GM23338 (cell line): ENCODE results near the gene TOMM5. TPM values are rescaled to one million over a fixed set of nuclear protein-coding genes. Genes with fewer than 3 reads are reported as not detected.

Experiments used
- ATAC-seq: fragments of 200-7000 bp; cut with Tn5 transposase; 3 replicates; pipeline ENCODE4 v1.9.1; 2020
- DNase-seq: peaks from one replicate; pipeline ENCODE4 v3.0.0-alpha.2; 2015; ENCODE audit warnings: low spot score
- H2AFZ ChIP-seq: fragments of 200-600 bp; sonication (generic); 2 replicates; pipeline ENCODE4 v1.8.0; 2016; ENCODE audit warnings: antibody characterized with exemption, mild to moderate bottlenecking, moderate library complexity
- H3F3A ChIP-seq: fragments of 200-600 bp; sonication (generic); replicated peaks from 2 replicates; pipeline ENCODE4 v1.8.0; 2017; ENCODE audit warnings: antibody characterized with exemption, mixed run types, low read depth
- H3K27ac ChIP-seq: fragments of 200-600 bp; sonication (generic); 2 replicates; pipeline ENCODE4 v1.6.1; 2016; ENCODE audit warnings: low read depth
- H3K27me3 ChIP-seq: fragments of 200-600 bp; sonication (generic); 2 replicates; pipeline ENCODE4 v1.8.0; 2016; ENCODE audit warnings: mild to moderate bottlenecking, mixed run types, moderate library complexity; ENCODE audit not compliant: insufficient read depth
- H3K36me3 ChIP-seq: fragments of 200-600 bp; sonication (generic); 2 replicates; pipeline ENCODE4 v1.8.0; 2016; ENCODE audit warnings: mild to moderate bottlenecking; ENCODE audit not compliant: insufficient read depth
- H3K4me1 ChIP-seq: fragments of 200-600 bp; sonication (generic); 2 replicates; pipeline ENCODE4 v1.8.0; 2016; ENCODE audit warnings: mild to moderate bottlenecking, moderate library complexity; ENCODE audit not compliant: insufficient read depth
- H3K4me2 ChIP-seq: fragments of 200-600 bp; sonication (generic); 2 replicates; pipeline ENCODE4 v1.7.1; 2017; ENCODE audit warnings: mixed run types
- H3K4me3 ChIP-seq: fragments of 200-600 bp; sonication (generic); 2 replicates; pipeline ENCODE4 v1.6.1; 2016; ENCODE audit warnings: mixed run types
- H3K79me2 ChIP-seq: fragments of 200-600 bp; sonication (generic); replicated peaks from 2 replicates; pipeline ENCODE4 v1.8.0; 2017; ENCODE audit warnings: mild to moderate bottlenecking; ENCODE audit not compliant: insufficient read depth
- H3K9me2 ChIP-seq: fragments of 200-600 bp; sonication (generic); 2 replicates; pipeline ENCODE4 v1.8.0; 2017; ENCODE audit not compliant: insufficient read depth
- H4K20me1 ChIP-seq: fragments of 200-600 bp; sonication (generic); replicated peaks from 2 replicates; pipeline ENCODE4 v1.8.0; 2017; ENCODE audit warnings: mild to moderate bottlenecking; ENCODE audit not compliant: insufficient read depth
- H3K27ac Mint-ChIP-seq: 2 replicates; pipeline ENCODE4 v1.8.0; 2020; ENCODE audit warnings: inconsistent platforms, mild to moderate bottlenecking, moderate library complexity, mixed read lengths
- H3K27me3 Mint-ChIP-seq: 3 replicates; pipeline ENCODE4 v1.8.0; 2022; ENCODE audit warnings: low read depth, mild to moderate bottlenecking, moderate library complexity, mixed read lengths, inconsistent platforms; ENCODE audit not compliant: insufficient read depth, poor library complexity
- H3K36me3 Mint-ChIP-seq: 3 replicates; pipeline ENCODE4 v1.8.0; 2021; ENCODE audit warnings: low read depth, mild to moderate bottlenecking, inconsistent platforms, moderate library complexity, mixed read lengths
- H3K4me1 Mint-ChIP-seq: 3 replicates; pipeline ENCODE4 v1.8.0; 2020; ENCODE audit warnings: mild to moderate bottlenecking, inconsistent platforms, mixed read lengths
- H3K4me3 Mint-ChIP-seq: 3 replicates; pipeline ENCODE4 v1.8.0; 2021; ENCODE audit warnings: moderate library complexity, mild to moderate bottlenecking, inconsistent platforms, mixed read lengths
- H3K9me3 Mint-ChIP-seq: 3 replicates; pipeline ENCODE4 v1.8.0; 2020; ENCODE audit warnings: moderate library complexity, mild to moderate bottlenecking, inconsistent platforms, mixed read lengths
- CREB1 ChIP-seq: fragments of 250-450 bp; sonication (Bioruptor Pico); IDR thresholded peaks from 2 replicates; pipeline ENCODE4 v1.5.0; 2020; ENCODE audit warnings: low read depth, mild to moderate bottlenecking, moderate library complexity
- EZH2 ChIP-seq: fragments of 200-600 bp; sonication (generic); IDR thresholded peaks from one replicate; pipeline ENCODE4 v1.8.0; 2017; ENCODE audit warnings: antibody characterized with exemption, mild to moderate bottlenecking, low read depth; ENCODE audit not compliant: unreplicated experiment
- EZH2phosphoT487 ChIP-seq: fragments of 200-600 bp; sonication (generic); IDR thresholded peaks from one replicate; pipeline ENCODE4 v1.8.1; 2018; ENCODE audit warnings: antibody characterized with exemption; ENCODE audit not compliant: unreplicated experiment
- JUNB ChIP-seq: IDR thresholded peaks from one replicate; pipeline ENCODE4 v1.6.1; 2016; ENCODE audit warnings: antibody characterized with exemption; ENCODE audit not compliant: unreplicated experiment
- NANOG ChIP-seq: IDR thresholded peaks from 2 replicates; pipeline ENCODE4 v1.6.1; 2016; ENCODE audit warnings: antibody characterized with exemption, borderline replicate concordance
- POLR2AphosphoS5 ChIP-seq: IDR thresholded peaks from 2 replicates; pipeline ENCODE4 v1.6.1; 2016; ENCODE audit warnings: antibody characterized with exemption, low read depth
- STAT1 ChIP-seq: IDR thresholded peaks from one replicate; pipeline ENCODE4 v1.6.1; 2016; ENCODE audit warnings: antibody characterized with exemption; ENCODE audit not compliant: unreplicated experiment
- ZNF331 ChIP-seq: fragments of 250-450 bp; sonication (Bioruptor Pico); IDR thresholded peaks from 2 replicates; pipeline ENCODE4 v1.5.0; 2020; ENCODE audit warnings: low read depth, mild to moderate bottlenecking, moderate library complexity
- polyA plus RNA-seq: library from polyadenylated mRNA; unstranded; fragments of >200 nt; fragmentation: Nextera tagmentation; extraction: Ambion mirVana; gene quantifications from 2 replicates; pipeline ENCODE4 v1.2.1, GENCODE V29; 2016
- total RNA-seq: library from RNA; depleted of rRNA; stranded (reverse); fragments of >200 nt; shearing (Covaris generic); gene quantifications from 2 replicates; pipeline ENCODE4 v1.2.3, GENCODE V29; 2014
- TF ChIP-seq, protein P1 (sequence below): IDR thresholded peaks from 2 replicates; pipeline ENCODE4 v1.6.1; 2016; ENCODE audit warnings: antibody characterized with exemption
- TF ChIP-seq, protein P2 (sequence below), 2 experiments: fragments of 200-600 bp in 1 of 2; sonication (generic) in 1 of 2; conservative IDR thresholded peaks; 2 replicates each; pipeline versions ENCODE4 v1.5.1 to v1.6.1; 2016 to 2017; ENCODE audit warnings: antibody characterized with exemption in 2 of 2, low read depth in 2 of 2, mild to moderate bottlenecking in 2 of 2, moderate library complexity in 1 of 2

The TOMM5 gene
- total and polyA plus RNA-seq, 2 experiments from 2014 or later = 158 to 529 TPM

DNA sequence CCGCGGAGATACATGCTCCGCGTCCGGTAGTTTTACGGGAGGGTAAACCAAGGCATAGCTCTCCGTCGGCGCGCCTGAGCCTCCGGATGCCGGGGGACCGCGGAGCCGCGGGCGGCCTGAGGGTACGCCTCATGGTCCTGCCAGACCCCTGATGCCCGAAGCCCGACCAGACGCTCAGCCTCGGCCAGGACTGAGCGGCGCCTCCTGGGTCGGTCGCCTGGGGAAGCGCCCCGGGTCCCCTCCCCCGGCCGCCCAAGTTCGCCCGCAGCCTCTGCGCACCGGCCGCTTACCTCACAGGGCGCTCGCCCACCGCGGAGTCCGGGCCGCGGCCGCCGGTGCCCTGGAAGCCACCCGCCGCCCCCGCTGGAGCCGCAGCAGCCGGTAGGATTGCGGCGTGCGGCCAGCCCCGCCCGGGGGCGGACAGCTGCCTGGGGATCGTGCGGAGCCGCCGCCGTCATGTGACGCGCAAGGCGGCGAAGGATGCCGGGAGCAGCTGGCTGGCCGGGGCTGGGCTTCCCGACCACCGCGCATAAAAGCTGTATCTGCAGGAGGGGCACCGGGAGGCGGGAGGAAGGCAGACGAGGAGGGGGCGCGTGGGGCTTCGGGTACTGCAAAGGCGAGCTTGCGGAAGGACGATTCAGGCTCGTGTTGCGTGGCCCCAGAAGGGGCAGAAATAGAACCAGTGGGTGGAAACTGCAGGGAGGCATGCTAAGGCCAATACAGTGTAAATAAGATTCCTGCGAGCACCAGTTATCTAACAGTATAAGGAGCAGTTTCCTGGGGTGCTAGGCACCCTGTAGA lies 16.3 kb downstream of the TOMM5 start, which contains the start of gene FBXO10:
Gene FBXO10 (minus strand): TSS at position 460 of the 801 bp plus-strand sequence. CDS start 34,612 bp downstream, outside the sequence.
- Histone ChIP-seq H3K4me1 (peaks cover 22% of the 10 kb centered on the region), H3K27ac (0 out of 2 replicates have a peak within 1 kb of the TSS, but pooled peaks have one; percentile 19), H3K36me3 (no peaks in the 10 kb centered on the region; the same call in 1 of the 2 replicates), H3K9me2 (no peaks in the 10 kb centered on the region), H4K20me1 (peaks cover 8% of the 10 kb centered on the region), H3K27me3 (no peaks in the 10 kb centered on the region), H3K4me2 (peak within 1 kb of the TSS; percentile 99), H3K79me2 (peaks cover 28% of the 10 kb centered on the region), H3F3A (peaks cover 21% of the 10 kb centered on the region), H3K4me3 (peak within 1 kb of the TSS; percentile 94), H2AFZ (peak within 1 kb of the TSS; percentile 98)
- DNase-seq = peak; percentile 90
- H3K27ac Mint-ChIP-seq = peak within 1 kb of the TSS; percentile 90
- H3K27me3 Mint-ChIP-seq = peaks cover 8% of the 10 kb centered on the region
- ATAC-seq = peak; percentile 87
- no peaks in the 10 kb centered on the region for H3K9me3 Mint-ChIP-seq
- H3K4me3 Mint-ChIP-seq = peak within 1 kb of the TSS; percentile 87
- TF ChIP-seq JUNB (no peak), CREB1 (CRISPR knock-in tag) (peak; percentile 85), EZH2 (no peak), EZH2phosphoT487 (no peak), ZNF331 (CRISPR knock-in tag) (no peak), STAT1 (no peak), POLR2AphosphoS5 (peak; percentile 68; the same call in 1 of the 2 replicates)
- TF ChIP-seq, protein P1, sequence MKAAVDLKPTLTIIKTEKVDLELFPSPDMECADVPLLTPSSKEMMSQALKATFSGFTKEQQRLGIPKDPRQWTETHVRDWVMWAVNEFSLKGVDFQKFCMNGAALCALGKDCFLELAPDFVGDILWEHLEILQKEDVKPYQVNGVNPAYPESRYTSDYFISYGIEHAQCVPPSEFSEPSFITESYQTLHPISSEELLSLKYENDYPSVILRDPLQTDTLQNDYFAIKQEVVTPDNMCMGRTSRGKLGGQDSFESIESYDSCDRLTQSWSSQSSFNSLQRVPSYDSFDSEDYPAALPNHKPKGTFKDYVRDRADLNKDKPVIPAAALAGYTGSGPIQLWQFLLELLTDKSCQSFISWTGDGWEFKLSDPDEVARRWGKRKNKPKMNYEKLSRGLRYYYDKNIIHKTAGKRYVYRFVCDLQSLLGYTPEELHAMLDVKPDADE = no peak
- no peaks in the 10 kb centered on the region for H3K36me3 Mint-ChIP-seq
- peaks cover 44% of the 10 kb centered on the region for H3K4me1 Mint-ChIP-seq

DNA sequence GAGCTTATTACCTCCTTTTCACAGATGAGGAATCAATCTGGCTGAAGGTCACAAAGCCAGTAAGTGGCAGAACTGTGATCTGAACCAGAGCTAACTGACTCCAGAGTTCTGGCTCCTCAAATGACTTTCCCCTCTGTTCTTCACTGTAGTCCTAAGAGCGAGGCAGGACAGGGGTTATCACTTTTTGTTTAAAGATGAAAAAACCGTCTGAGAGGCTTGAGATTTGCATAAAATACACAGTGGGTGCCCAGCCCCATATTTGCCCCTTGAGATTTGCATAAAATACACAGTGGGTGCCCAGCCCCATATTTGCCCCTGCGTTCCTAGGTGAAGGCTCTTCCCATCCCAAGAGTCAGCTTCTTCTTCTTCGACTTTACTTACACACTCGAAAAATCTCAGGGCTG lies 16.9 kb downstream of the TOMM5 start:
- Histone ChIP-seq H3K36me3 (no peaks in the 10 kb centered on the region; the same call in 1 of the 2 replicates), H3K4me2 (peak overlapping the region; percentile 99), H3F3A (peaks cover 21% of the 10 kb centered on the region), H3K27me3 (no peaks in the 10 kb centered on the region), H3K79me2 (peaks cover 28% of the 10 kb centered on the region), H3K9me2 (no peaks in the 10 kb centered on the region), H4K20me1 (peaks cover 8% of the 10 kb centered on the region), H2AFZ (peak overlapping the region; percentile 98), H3K4me3 (peak overlapping the region; percentile 94), H3K4me1 (peaks cover 22% of the 10 kb centered on the region), H3K27ac (0 out of 2 replicates have a peak overlapping the region, but pooled peaks have one; percentile 19)
- TF ChIP-seq NANOG = no peak
- TF ChIP-seq, protein P2, sequence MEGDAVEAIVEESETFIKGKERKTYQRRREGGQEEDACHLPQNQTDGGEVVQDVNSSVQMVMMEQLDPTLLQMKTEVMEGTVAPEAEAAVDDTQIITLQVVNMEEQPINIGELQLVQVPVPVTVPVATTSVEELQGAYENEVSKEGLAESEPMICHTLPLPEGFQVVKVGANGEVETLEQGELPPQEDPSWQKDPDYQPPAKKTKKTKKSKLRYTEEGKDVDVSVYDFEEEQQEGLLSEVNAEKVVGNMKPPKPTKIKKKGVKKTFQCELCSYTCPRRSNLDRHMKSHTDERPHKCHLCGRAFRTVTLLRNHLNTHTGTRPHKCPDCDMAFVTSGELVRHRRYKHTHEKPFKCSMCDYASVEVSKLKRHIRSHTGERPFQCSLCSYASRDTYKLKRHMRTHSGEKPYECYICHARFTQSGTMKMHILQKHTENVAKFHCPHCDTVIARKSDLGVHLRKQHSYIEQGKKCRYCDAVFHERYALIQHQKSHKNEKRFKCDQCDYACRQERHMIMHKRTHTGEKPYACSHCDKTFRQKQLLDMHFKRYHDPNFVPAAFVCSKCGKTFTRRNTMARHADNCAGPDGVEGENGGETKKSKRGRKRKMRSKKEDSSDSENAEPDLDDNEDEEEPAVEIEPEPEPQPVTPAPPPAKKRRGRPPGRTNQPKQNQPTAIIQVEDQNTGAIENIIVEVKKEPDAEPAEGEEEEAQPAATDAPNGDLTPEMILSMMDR (conservative IDR thresholded peaks at IDR 0.05; ENCODE audit: low read depth in 2 of 2) = no peak
- no peak for TF ChIP-seq CREB1 (CRISPR knock-in tag)
- no peak for TF ChIP-seq JUNB
- DNase-seq (peak; percentile 19), ATAC-seq (peak; percentile 14)
- H3K9me3 Mint-ChIP-seq = no peaks in the 10 kb centered on the region
- peaks cover 44% of the 10 kb centered on the region for H3K4me1 Mint-ChIP-seq
- no peak overlapping the region; the same call in 1 of the 2 replicates for H3K27ac Mint-ChIP-seq
- peaks cover 9% of the 10 kb centered on the region for H3K27me3 Mint-ChIP-seq
- H3K4me3 Mint-ChIP-seq = peak overlapping the region; percentile 87
- H3K36me3 Mint-ChIP-seq = no peaks in the 10 kb centered on the region
